Measurements from ENCODE around the gene ANGPT4.
A peak's percentile ranks its signal among the peaks of the same experiment; 100 is the strongest.
"Not testable (repeated sequence)": the region's sequence is repeated elsewhere in the genome, so short reads cannot be mapped to it uniquely, and the experiment has no call there.

Gene ANGPT4

DNA sequence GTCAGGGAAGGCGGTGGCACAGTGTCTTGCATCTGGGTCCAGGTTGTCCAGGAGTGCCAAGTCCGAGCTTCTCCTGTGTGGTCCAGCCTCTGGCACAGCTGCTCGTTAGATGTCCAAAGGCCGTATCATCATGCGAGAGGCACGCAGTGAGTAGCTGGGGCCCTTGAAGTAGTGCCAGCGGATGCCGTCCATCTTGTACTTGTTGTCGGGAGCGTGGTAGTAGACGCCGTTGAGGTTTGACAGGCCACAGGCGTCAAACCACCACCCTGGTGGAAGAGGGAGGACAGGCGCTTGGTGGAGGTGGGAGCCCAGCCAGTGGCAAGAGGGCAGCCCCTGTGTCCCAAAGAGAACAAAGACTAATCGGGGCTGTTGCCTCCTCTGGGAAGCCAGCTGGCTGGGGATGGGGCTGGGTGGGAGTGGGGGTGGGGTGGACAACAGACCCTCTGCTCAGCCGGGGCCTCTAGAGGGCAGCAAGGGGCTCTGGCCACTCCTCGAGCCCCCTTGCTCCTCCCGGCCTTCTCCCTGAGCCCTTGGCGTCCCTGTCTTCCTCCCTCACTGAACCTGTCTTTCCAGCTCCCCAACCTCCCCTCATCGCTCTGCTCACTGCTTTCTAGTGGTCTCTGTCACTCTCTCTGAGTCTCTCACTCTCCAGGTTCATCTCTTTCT is 43.1 kb downstream of the ANGPT4 start:
- peak; percentile 74 for DNase-seq

DNA sequence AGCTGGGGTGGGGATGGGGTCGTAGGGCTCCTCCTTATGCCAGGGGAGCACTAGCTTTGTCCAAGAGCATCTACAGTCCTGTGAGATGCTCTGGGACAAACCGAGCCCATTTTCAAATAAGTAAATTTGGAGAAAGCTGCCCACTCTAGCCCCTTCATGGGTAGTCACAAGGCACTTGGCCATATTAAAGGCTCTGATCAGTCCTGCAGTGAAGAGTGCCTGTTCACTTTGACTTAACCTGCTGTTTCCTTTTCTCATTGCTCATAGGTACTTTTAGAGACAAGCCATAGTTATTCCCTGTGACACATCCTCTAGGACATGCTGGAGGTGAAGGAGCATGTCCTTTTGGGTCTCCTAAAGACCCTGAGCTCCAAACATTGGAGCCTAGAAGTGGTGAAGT is 44.2 kb downstream of the ANGPT4 start:
- no peak for DNase-seq

DNA sequence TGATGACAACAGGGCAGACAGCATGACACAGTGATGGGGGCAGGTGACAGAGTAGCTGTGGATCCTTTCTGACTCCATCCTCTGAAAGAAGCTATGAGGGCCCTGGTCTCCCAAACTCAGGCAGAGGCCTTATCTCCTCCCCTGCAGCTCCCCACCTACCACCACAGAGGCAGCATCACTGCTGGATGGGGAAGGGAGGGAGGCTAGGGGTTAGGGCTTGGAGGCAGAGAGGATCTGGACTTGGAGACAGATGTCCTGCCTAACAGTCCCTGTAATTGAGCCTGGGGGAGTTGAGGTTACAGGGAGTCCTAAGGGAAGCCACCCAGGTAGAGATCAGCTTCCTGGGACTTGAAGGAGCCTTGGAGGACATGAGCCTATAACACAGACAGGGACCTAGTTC is 44.7 kb downstream of the ANGPT4 start:
- DNase-seq: no peak

DNA sequence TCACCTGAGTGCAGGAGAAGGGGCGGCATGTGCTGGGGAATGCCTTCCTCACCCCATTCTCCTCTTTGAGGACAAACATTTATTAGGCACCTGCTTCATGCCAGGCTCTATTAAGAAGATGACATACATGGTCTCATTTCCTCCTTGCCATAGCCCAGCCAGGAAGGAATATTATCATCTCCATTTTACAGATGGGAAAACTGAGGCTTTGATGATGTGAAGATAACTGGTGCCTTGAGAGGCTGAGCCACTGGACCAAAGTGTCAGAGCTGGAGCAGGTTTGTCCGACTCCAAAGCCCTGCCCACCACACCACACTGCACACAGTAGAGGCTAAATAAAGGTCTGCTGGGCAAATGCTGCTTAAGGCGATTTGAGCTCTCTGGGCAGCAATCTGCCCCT is 45.4 kb downstream of the ANGPT4 start:
- no peak for DNase-seq

DNA sequence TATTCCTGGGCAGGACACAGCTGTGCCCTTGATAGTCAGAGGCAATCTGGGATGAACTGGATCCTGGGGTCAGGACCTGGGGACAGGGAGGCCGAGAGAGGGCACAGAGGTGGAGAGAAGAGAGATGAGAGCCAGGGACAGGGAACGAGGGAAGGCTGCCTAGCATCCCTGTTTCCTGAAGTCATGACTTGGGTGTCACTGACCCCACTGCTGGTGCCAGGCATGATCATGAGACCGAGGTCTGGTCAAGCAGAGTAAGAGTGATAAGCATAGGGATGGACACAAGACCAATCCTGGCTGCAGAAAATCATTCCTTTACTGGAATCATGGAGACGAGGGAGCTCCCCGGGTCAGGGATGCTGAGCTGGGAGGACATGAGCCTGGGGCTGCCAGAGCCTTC is 46.5 kb downstream of the ANGPT4 start:
- DNase-seq: no peak

DNA sequence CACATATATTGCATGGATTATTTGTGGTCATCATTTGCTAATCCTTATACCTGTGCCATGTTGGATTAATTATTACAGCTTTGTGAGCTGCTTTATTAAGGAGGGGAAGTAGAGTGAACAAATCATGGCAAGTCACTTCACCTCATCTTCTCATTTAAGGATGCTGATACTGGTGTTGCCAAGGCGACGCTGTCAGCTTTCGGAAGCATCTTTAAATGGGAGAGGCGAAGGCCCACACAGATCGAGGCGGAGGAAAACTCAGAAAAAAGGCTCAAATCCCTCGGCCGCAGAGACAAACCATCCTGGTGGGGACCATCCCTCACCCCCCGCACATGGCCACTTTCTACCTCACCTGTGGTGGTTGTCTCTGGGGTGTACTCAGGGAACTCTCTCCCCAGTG is 47.9 kb downstream of the ANGPT4 start:
- no peak for DNase-seq

DNA sequence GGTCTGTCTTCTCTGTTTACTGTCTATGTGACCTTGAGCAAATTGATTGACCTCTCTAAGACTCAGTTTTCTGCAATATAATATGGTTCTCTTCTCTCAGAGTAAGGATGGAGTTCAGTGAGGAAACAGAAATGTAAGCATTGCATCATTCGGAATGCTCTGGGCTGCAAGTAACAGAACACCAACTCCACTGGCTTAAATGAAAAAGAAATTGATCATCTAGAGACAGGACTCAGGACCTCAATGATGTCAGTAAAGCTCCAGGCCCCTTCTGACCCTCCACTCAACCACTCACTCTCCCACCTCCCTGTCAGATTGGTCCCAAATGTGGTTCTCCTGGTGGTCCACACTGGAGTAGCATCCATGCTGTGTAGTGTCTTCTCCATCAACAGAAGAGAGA is 50.7 kb downstream of the ANGPT4 start:
- DNase-seq: no peak

DNA sequence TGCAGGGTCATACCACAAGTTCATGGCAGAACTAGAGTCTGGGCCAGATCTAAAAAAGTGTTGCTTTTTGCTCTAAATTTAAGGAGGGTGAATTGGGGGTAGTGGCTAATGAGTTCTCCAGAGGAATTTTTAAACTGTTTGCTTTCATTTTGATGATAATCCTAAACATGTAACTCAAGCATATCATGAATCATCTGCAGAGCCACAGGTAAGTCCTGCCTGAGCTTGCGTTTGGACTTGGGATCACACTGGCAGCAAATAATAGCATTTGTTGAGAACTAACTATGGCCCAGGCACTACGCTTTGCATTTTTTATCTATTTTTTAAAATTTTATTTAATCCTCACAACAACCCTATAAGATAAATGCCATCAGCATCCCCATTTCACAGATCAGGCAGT is 55.2 kb downstream of the ANGPT4 start:
- no peak for DNase-seq

DNA sequence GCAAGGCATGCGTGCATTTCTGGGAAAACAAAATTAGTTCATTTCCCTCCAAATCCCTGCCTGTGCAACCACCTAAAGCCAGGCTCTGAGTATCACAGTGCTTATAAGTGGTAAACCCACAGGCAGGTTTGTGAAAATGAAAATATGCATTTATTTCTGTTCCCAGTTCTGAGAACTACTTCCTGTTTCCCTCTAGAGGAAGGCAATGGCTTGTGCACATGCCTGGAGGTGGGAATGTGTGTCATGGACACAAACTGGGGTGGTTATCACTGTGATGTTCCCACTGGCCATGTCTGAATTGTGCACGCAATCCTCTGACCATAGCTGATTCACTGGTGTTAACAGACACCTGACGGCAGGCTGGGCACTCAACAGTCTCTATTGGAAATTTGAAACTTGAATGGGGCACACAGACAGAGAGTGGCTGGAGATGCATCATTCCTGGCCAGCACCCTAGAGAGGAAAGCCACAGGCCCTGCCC is 56.3 kb downstream of the ANGPT4 start:
- no peak for DNase-seq

DNA sequence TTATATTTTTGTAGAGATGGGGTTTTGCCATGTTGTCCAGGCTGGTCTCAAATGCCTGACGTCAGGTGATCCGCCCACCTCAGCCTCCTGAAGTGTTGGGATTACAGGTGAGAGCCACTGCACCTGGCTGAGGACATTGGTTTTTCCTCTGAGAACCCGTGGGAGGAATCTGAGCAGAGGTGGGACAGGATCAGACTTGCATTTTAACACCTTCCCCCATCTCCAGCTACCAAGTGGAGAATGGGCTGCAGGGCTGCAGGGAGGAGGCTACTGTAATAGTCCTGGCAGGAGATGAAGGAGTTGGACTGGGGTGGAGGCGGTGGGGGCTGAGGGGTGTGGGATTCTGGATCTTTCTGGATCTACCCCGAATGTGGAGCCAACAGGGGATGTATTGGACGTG is 58.1 kb downstream of the ANGPT4 start:
- DNase-seq: no peak

DNA sequence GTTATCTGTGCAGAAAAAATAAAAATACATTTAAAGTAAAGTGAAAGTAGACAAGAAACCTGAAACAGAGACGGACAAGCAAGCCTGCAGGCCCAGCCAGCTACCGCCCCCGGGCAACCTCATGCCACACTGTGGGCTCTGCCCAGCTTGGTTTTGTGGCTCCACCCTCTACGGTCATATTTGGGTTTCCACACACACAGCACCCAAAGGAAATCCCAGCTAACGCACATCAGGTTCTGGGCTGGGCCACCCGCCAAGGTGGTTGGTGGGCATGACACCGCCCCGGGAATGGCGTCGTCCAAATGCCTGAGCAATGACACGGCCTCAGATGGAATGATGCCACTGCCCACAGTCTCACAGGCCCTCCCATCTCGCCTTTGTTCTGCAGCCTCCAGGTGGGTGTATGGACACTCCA is 59.8 kb downstream of the ANGPT4 start:
- peak; percentile 87 for DNase-seq

DNA sequence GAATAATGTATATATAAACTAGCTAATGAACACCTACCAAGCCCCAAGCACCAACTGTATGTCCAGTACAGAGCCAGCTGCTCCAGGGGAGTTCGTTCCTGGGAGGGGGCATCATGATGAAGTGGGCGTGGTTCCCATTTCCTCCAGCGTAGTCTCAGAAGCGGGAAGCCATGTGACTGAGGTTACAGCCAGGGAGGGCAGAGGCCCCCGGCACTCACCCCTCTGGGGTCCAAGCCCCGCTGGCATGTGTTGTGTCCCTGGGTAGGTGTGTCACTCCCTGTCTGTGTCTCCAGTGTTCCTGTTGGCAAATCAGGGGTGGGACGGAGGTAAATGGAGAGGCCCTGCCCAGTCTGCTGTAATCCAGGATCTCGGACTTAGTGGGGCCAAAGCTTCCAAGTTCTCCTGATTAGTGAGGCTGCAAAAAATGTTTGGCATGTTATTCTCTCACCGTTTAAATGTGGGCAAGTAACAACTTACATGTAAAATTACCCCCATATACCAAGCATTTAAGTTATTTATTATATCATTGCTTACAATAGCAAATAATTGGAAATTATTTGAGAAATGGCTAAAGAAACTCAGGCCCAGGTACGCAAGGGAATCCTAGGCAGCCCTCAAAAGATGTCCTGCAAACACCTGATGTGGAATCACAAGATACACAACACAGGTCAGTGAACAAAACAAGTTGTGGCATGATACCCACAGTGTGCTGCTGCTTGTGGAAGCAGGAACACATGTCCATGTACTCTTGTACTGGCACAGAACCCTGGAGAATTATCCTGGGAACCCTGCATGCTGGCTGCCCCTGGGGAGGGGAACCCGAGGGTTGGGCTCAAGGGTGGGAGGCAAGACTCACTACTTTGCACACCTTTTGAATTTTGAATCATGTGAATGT is 60.4 kb downstream of the ANGPT4 start:
- DNase-seq: no peak

DNA sequence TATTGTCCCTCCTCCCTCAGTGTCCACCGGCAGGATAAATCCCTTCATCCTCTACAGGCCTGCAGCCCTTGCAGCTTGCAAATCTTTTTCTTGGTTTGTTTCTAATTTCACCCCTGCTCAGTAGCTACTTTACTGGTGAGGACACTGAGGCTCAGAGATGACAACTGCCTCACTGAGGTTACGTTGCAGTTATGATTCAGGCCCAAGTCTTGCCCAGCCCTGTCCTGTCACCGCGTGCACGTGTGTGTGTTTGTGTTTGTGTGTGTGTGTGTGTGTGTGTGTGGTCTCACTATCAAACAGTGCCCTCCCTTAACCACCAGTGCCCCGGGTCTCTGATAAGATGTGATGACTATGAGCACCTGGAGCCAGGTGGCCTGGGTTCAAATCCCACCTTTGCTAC is 61.5 kb downstream of the ANGPT4 start:
- no peak for DNase-seq

DNA sequence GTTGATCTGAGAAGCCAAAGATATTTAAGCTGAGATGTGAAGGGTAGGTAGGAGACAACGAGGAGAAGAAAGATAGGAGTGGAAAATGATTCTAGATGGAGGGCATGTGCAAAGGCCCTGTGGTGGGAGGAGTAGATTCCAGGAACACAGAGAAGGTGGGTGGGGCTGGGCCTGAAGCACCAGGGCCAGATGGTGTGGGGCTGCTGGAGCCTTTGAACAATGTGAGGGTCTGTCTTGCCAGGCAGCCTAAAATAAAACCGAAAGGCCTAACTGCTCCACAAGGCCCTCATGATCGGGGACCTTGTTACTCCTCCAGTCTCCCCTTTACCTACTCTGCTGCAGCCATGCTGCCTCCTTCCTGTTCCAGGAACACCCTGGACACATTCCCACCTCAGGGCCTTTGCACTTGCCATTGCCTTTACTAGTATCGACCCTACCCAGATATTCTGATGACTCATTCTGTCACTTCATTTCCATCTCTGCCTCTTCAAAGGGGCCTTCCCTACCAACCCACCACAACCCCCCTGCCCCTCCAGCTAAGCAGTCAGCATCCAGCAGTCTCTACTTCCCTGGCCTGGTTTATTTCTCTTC is 62.6 kb downstream of the ANGPT4 start:
- no peak for DNase-seq

DNA sequence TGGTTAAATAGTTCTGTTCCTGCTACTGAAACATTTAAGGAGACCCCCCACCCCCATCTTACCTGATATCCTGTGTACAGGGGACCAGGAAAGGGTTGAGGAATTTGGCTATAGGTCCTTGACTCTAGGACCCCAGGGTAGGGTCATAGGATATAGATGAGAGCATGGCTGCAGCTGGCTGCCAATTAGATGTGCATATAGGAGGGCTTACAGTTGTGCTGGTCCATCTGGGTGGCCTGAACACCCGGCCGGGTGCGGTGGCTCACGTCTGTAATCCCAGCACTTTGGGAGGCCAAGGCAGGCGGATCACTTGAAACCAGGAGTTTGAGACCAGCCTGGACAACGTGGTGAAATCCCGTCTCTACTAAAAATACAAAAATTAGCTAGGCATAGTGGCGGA is 67.4 kb downstream of the ANGPT4 start:
- not testable (repeated sequence) for DNase-seq

DNA sequence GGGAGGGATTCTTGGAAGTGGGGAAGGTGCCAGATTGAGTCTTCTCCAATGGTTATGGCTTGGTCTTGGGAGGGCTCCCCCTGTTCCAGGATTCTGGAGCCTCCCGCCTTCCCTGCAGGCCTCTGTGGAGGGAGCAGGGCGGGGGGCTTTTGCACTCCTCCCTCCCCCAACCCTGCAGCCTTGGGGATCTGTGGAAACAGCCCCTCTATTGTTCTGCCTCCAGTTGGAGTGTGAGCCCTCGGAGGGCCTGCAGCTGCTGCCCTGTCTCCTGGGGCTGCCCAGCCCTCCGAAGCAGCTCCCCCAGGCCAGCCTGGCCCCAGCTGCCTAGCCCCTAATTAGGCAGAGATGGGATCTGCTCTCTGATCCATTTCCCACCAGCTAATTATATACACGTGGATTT is 67.9 kb downstream of the ANGPT4 start:
- DNase-seq: no peak

DNA sequence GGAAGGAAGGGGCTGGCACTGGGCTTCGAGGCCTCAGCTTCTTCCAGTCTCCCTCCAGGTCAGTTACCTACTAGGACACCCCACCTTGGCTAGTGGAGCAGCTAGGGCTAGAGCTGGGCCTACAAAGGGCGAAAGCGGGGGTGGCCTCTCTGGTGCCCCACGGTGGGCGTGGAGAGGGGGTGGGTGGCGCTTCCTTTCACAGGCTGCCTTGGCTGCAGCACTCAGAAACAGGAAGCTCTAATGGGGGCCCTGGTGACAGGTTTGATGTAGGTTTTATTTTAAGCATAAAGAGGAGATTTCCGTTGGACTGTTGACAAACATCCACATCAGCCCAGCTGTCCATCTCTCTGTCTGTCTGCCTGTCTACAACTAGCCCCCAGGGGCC is 69.2 kb downstream of the ANGPT4 start:
- no peak for DNase-seq

DNA sequence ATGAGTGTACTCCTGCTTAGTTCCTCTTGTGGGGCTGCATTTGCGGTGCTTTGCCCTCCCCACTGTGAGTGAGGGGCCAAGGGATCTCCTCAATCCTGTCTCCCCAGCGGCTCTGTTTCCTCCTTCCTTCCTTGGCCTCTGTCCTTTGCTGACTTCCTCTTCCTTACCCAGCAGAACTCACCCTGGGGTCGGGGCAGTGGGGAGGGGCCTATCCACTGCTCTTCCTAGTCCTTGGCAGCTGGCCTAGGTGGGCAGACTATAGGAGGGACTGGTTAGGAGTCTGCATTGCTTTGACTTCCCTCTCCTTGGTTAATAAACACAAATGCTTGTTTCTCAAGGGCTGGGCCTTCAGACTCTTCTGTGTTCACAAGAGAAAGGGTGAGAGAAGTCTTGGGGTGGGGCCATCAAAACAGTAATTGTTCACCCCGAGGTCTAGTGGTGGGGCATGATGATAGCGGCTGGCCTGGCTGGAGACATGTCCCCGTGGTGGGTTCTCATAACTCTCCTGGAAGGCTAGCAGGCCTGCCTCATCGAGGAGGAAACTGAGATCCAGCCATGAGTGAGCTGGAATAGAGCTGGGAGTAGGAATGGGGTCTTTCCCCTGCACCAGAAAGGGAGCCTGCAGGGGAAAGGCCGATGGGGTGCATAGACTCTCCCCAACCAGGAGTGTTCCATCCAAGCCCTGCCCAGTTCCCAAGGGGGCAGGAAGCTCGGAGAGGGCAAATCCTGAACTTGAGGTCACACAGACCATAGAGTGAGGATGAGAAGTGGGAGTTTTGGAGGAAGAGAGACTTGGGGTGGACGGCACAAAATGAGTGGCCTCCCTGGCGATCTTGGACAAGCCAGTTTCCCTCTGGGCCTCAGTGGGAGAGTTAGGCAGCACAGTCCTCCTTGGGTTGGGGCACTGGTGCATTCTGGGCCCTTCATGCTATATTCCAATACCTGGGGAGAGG is 69.9 kb downstream of the ANGPT4 start:
- no peak for DNase-seq

DNA sequence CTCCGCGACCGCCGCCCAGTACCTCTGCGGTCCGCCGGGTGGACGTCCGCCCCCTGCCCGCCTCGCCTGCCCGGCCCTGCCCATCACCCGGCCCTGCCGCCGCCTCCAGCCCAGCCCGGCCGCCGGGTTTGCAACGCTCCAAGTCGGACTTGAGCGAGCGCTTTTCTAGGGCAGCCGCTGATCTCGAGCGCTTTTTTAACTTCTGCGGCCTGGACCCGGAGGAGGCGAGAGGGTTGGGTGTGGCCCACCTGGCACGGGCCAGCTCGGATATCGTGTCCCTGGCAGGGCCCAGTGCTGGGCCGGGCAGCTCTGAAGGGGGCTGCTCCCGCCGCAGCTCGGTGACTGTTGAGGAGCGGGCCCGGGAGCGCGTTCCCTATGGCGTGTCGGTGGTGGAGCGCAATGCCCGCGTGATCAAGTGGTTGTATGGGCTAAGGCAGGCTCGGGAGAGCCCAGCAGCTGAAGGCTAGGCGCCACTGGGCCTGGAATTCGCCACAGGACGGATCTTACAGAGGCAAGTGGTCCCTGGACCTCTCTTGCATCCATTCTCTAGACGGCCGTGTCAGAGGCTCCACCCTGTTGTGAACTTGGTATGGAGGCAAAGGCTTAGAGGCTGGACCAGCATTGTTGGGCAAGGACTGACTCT is 70.8 kb downstream of the ANGPT4 start:
- no peak for DNase-seq

DNA sequence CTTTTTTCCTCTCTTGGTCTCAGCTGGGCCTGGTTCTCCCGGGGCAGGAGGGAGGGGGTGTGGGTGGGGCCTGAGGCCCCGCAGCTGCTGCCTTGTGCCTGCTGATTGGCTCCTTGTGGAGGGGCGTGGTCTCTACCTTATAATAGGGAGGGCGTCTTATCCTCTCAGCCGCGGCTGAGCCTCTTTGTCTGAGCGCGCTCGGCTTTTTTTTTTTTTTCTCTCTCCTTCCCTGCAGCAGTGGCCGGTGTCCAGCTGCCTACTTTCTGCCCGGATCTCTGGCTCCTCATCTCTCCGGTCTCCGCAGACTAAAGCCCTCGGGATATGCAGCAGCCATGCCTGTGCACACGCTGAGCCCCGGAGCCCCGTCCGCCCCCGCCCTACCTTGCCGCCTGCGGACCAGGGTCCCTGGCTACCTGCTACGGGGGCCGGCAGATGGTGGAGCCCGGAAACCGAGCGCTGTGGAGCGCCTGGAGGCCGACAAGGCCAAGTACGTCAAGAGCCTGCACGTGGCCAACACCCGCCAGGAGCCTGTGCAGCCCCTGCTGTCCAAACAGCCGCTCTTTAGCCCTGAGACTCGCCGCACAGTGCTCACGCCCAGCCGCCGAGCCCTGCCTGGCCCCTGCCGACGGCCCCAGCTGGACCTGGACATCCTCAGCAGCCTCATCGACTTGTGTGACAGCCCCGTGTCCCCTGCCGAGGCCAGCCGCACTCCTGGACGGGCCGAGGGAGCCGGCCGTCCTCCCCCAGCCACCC is 71.5 kb downstream of the ANGPT4 start:
- peak; percentile 98 for DNase-seq

DNA sequence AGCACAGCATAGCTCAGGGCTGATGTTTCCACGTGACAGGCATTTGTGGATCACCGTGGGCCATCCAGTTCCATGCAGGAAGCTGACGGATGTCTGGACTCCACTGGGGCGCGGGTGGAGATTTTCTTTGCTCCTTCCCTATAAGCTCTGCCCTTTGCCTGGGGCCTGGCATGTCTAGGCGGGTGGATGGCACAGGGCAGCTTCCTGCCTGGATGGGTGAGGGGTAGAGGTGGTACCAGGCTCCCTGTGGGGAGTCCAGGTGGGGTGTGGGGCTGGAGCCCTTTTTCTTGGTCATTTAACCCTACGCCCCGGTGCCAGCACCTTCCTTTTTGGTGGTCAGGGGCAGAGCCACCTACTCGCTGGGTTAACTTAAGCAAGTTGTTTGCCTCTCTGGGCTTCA is 72.2 kb downstream of the ANGPT4 start:
- no peak for DNase-seq

DNA sequence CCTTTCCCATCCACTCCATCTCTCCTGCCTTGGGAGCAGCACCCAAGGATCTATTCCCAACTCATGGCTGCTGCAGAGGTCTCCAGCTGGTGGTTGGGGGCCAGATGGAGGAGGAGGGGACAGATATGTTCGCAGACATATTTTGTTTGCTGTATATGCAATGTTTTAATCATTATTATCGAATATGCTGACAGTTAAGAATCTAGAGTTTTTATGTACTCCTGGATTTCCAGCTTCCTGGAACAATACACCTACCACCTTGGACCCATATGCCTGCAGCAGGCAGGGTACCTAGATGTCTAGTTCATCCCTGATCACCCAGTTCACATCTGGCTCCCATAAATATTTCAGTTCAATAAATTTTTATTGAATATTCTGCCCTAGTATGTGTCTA is 73.6 kb downstream of the ANGPT4 start:
- DNase-seq: no peak

All from islet precursor cell (in vitro differentiated cells).